ENCODE results near the gene CASZ1.

The CASZ1 gene

GRCh38 chr1:10673109-10673711 is 123.2 kb downstream of the CASZ1 start:
- no peak overlapping the region for H3K4me3 ChIP-seq (ENCODE audit: low read depth, low read length)
- TF ChIP-seq, protein P1, sequence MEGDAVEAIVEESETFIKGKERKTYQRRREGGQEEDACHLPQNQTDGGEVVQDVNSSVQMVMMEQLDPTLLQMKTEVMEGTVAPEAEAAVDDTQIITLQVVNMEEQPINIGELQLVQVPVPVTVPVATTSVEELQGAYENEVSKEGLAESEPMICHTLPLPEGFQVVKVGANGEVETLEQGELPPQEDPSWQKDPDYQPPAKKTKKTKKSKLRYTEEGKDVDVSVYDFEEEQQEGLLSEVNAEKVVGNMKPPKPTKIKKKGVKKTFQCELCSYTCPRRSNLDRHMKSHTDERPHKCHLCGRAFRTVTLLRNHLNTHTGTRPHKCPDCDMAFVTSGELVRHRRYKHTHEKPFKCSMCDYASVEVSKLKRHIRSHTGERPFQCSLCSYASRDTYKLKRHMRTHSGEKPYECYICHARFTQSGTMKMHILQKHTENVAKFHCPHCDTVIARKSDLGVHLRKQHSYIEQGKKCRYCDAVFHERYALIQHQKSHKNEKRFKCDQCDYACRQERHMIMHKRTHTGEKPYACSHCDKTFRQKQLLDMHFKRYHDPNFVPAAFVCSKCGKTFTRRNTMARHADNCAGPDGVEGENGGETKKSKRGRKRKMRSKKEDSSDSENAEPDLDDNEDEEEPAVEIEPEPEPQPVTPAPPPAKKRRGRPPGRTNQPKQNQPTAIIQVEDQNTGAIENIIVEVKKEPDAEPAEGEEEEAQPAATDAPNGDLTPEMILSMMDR (IDR thresholded peaks at IDR 0.05; ENCODE audit: low read depth, low read length) = no peak

GRCh38 chr1:10672343-10673050 is 123.9 kb downstream of the CASZ1 start:
- TF ChIP-seq, protein P1 (IDR thresholded peaks at IDR 0.05; ENCODE audit: low read depth, low read length) = no peak
- no peak overlapping the region for H3K4me3 ChIP-seq (ENCODE audit: low read depth, low read length)

- H3K4me3 ChIP-seq (ENCODE audit: low read depth, low read length) = no peak overlapping the region
- TF ChIP-seq, protein P1 (IDR thresholded peaks at IDR 0.05; ENCODE audit: low read depth, low read length) = no peak
These were observed 124.7 kb downstream of the CASZ1 start for GRCh38 chr1:10671622-10672342.

DNA sequence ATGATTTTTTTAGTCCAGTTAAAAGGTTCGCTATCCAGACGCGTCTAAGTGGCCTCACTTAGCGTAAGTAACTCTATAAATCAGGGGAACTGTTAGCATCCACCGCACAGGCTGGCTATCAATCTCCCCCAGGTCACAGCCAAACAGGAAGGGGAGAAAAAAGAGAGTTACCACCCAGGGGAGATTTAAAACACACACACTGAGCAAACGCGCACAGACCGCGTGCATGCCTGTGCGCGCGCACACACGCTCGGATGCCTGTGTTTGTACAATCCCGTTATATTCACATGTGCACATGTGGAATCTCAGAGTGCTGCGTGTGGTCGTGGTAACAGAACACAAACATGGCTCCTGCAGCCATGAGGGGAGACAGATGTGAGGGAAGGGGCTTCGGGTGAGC is 125.4 kb downstream of the CASZ1 start:
- H3K4me3 ChIP-seq (ENCODE audit: low read depth, low read length) = no peak overlapping the region
- TF ChIP-seq, protein P1 (IDR thresholded peaks at IDR 0.05; ENCODE audit: low read depth, low read length) = no peak

DNA sequence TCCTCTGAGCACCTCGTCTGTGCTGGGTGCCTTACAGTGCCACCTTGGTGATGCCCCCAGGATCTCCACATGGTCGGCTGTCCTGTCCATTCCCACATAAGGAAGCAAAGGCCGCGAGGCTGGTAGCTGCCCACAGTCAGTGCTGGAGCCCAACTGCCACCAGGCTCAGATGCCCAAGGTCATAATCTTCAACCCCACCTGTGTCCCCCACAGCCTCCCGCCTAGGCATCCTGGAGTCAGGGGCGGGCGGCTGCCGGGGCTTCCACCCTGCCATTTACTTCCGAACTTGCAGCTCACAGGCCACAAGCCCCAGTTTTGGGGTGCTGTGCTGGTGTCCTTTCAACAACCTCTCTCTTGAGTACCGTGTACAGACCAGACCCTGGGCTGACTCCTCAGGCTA is 126.3 kb downstream of the CASZ1 start:
- H3K4me3 ChIP-seq (ENCODE audit: low read depth, low read length) = no peak overlapping the region

DNA sequence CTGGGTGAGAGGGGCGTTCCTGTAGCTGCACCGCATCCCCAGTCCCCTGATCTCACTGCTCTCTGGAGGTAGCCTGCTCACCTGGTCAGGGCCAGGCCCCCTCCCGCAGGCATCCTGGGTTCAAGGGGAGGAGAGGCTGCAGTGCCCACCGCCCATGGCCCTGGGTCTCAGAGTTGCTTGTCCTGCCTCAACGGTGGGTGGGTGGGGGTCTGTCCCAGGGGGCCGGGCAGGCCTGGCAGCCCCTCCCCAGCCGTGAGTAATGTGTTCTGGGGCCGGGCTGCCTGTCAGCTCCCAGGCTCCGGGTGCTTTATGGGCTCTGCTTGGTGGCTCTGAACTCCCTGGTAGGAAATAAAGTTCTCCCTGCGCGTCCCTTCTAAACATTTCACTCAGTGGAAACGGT is 126.9 kb downstream of the CASZ1 start:
- TF ChIP-seq, protein P1 (IDR thresholded peaks at IDR 0.05; ENCODE audit: low read depth, low read length) = no peak
- H3K4me3 ChIP-seq (ENCODE audit: low read depth, low read length) = no peak overlapping the region

More for the DNA sequence above, 126.3 kb downstream of the CASZ1 start:
- TF ChIP-seq, protein P1 (IDR thresholded peaks at IDR 0.05; ENCODE audit: low read depth, low read length) = no peak
